GM18867 (cell line): Measurements from ENCODE around the gene ZNF616.
"Not testable (repeated sequence)": the region's sequence is repeated elsewhere in the genome, so short reads cannot be mapped to it uniquely, and the experiment has no call there.

Experiments
- ATAC-seq: cut with Tn5 transposase; IDR thresholded peaks from one replicate; pipeline ENCODE4 v1.9.1; 2021; ENCODE audit warnings: mild to moderate bottlenecking, moderate library complexity; ENCODE audit not compliant: unreplicated experiment

ZNF616 gene

GRCh38 chr19:52112624-52113023 is 27.1 kb downstream of the ZNF616 start:
- no peak for ATAC-seq

- no peak for ATAC-seq
Measured at GRCh38 chr19:52110780-52111179, 29.0 kb downstream of the ZNF616 start.

- no peak for ATAC-seq
Measured at GRCh38 chr19:52102782-52103181, 37.0 kb downstream of the ZNF616 start.

GRCh38 chr19:52101866-52102562 is 37.7 kb downstream of the ZNF616 start:
- ATAC-seq, result no peak

GRCh38 chr19:52099497-52100138 is 40.1 kb downstream of the ZNF616 start:
- ATAC-seq, result no peak

GRCh38 chr19:52096416-52096815 is 43.3 kb downstream of the ZNF616 start:
- not testable (repeated sequence) for ATAC-seq

- no peak for ATAC-seq
Measured at GRCh38 chr19:52095172-52096014, 44.3 kb downstream of the ZNF616 start, which contains the start of gene ZNF841. Gene ZNF841, minus strand, starts transcription at chr19:52095765. Its CDS starts 10,964 bp downstream, at chr19:52084801.

- ATAC-seq, result no peak
Measured at GRCh38 chr19:52094526-52095130, 45.1 kb downstream of the ZNF616 start.

- no peak for ATAC-seq
Measured at GRCh38 chr19:52086481-52086880, 53.3 kb downstream of the ZNF616 start.

- ATAC-seq, result no peak
Measured at GRCh38 chr19:52070496-52070895, 69.2 kb downstream of the ZNF616 start.

- ATAC-seq, result no peak
Measured at GRCh38 chr19:52069653-52070052, 70.1 kb downstream of the ZNF616 start.

- no peak for ATAC-seq
Measured at GRCh38 chr19:52066258-52066863, 73.4 kb downstream of the ZNF616 start.

GRCh38 chr19:52065399-52065798 is 74.3 kb downstream of the ZNF616 start:
- no peak for ATAC-seq
